CD4-positive, alpha-beta T cell (primary cell): ENCODE measurements around the gene ERC2. TPM values are rescaled to one million over a fixed set of nuclear protein-coding genes. Genes with fewer than 3 reads are reported as not detected.

Source experiments
- ATAC-seq: fragments of 200-7000 bp; cut with Tn5 transposase; one replicate; pipeline ENCODE4 v1.10.0; 2022; ENCODE audit warnings: mild to moderate bottlenecking; ENCODE audit not compliant: poor library complexity
- CTCF ChIA-PET: fragments of 350-600 bp; sonication (Branson Sonifier 250); formaldehyde crosslinking; loops from one replicate; lab custom pipeline; 2021; ENCODE audit warnings: antibody characterized with exemption, inconsistent platforms; lab: Charles Lee
- POLR2A ChIA-PET: fragments of 350-600 bp; sonication (Branson Sonifier 250); formaldehyde crosslinking; loops from one replicate; lab custom pipeline; 2021; ENCODE audit warnings: antibody characterized with exemption, inconsistent platforms; lab: Charles Lee
- DNase-seq, 14 experiments: peaks; one replicate each; pipeline ENCODE4 v3.0.0-alpha.2; 2013 to 2020; ENCODE audit warnings: mixed read lengths in 2 of 14
- H3K27ac ChIP-seq, 2 donors: one replicate each; pipeline versions ENCODE4 v1.5.1 to v1.7.0; 2013; ENCODE audit warnings: low read length in 2 of 2, low read depth in 1 of 2, mild to moderate bottlenecking in 1 of 2
- H3K27me3 ChIP-seq, 2 experiments: 1 replicate in 1 of 2; 2 replicates in 1 of 2; pipeline versions ENCODE4 v1.6.1 to v1.7.0; 2013; ENCODE audit warnings: low read length in 2 of 2, control low read depth in 1 of 2, mild to moderate bottlenecking in 1 of 2, moderate library complexity in 1 of 2; ENCODE audit not compliant: insufficient read depth in 2 of 2, control insufficient read depth in 1 of 2
- H3K36me3 ChIP-seq: one replicate; pipeline ENCODE4 v1.6.1; 2013; ENCODE audit warnings: low read length, control low read depth; ENCODE audit not compliant: insufficient read depth
- H3K4me1 ChIP-seq: one replicate; pipeline ENCODE4 v1.6.1; 2013; ENCODE audit warnings: low read length, control low read depth; ENCODE audit not compliant: insufficient read depth
- H3K4me3 ChIP-seq: one replicate; pipeline ENCODE4 v1.5.1; 2013; ENCODE audit warnings: mild to moderate bottlenecking, low read length, moderate library complexity
- H3K9me3 ChIP-seq, 2 experiments: 1 replicate in 1 of 2; 2 replicates in 1 of 2; pipeline versions ENCODE4 v1.6.1 to v1.7.0; 2013; ENCODE audit warnings: low read length in 2 of 2, mild to moderate bottlenecking in 2 of 2, control low read depth in 1 of 2, moderate library complexity in 1 of 2; ENCODE audit not compliant: control insufficient read depth in 1 of 2, insufficient read depth in 1 of 2
- H3K27ac Mint-ChIP-seq: one replicate; pipeline ENCODE4 v1.8.0; 2020; ENCODE audit warnings: mixed read lengths
- H3K27me3 Mint-ChIP-seq: one replicate; pipeline ENCODE4 v1.8.0; 2021; ENCODE audit warnings: mixed read lengths
- H3K36me3 Mint-ChIP-seq: one replicate; pipeline ENCODE4 v1.8.0; 2021; ENCODE audit warnings: low read depth, mixed read lengths
- H3K4me1 Mint-ChIP-seq: one replicate; pipeline ENCODE4 v1.8.0; 2021; ENCODE audit warnings: low read depth, mixed read lengths
- H3K4me3 Mint-ChIP-seq: one replicate; pipeline ENCODE4 v1.8.0; 2020; ENCODE audit warnings: mild to moderate bottlenecking, mixed read lengths
- H3K9me3 Mint-ChIP-seq: one replicate; pipeline ENCODE4 v1.8.0; 2020; ENCODE audit warnings: mixed read lengths
- intact Hi-C, 2 experiments: fragments of 100-400 bp; cut with DNase I in 1 of 2; cut with micrococcal nuclease in 1 of 2; formaldehyde crosslinking; loops; one replicate each; pipeline versions ENCODE4 v1.15.1 to v1.9.0; 2023 to 2025; cut with DNase I, micrococcal nuclease
- total RNA-seq, 174 experiments: library from RNA in 2 of 174; stranded (reverse) in 2 of 174; gene quantifications; one replicate each; pipeline ENCODE4 v1.2.3 and lab custom pipeline; 2021 to 2026
- TF ChIP-seq, protein P1 (sequence below): fragments of 200-600 bp; IDR thresholded peaks from one replicate; pipeline ENCODE4 v1.8.0; 2022; ENCODE audit warnings: antibody characterized with exemption, mild to moderate bottlenecking

ERC2 gene
- total RNA-seq, 2 experiments from 2014 or later, result not detected

DNA sequence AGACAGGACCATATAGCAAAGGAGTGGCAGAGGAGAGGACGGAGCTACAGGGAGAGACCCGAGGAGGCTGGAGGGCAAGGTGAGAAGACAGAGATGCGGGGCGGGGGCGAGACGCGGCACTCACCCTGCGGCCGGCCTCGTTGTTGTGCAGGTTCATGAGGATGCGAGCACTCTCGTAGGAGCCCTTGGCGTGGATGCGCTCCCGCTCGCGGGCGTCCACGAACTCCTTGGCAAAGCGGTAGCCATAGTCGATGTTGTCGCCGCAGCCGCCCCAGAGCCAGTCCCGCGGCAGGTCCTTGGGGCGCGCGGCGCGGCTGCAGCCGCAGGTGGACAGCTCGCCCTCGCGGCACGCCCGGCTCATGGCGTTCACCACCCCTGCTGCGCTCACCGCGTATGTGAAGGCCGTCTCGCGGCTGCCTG lies 994.0 kb downstream of the ERC2 start:
- ChIA-PET POLR2A (no interaction called here), CTCF (no interaction called here)
- Histone ChIP-seq H3K9me3 (peaks cover 0 to 10% of the 10 kb centered on the region in 2 experiments), H3K27ac (no peak overlapping the region), H3K36me3 (no peaks in the 10 kb centered on the region), H3K4me1 (no peaks in the 10 kb centered on the region), H3K27me3 (peaks cover 1 to 14% of the 10 kb centered on the region in 2 experiments), H3K4me3 (no peak overlapping the region)
- Mint-ChIP-seq H3K4me3 (no peak overlapping the region), H3K27ac (no peak overlapping the region), H3K4me1 (no peaks in the 10 kb centered on the region), H3K9me3 (no peaks in the 10 kb centered on the region), H3K36me3 (no peaks in the 10 kb centered on the region), H3K27me3 (peaks cover 57% of the 10 kb centered on the region)
- TF ChIP-seq, protein P1, sequence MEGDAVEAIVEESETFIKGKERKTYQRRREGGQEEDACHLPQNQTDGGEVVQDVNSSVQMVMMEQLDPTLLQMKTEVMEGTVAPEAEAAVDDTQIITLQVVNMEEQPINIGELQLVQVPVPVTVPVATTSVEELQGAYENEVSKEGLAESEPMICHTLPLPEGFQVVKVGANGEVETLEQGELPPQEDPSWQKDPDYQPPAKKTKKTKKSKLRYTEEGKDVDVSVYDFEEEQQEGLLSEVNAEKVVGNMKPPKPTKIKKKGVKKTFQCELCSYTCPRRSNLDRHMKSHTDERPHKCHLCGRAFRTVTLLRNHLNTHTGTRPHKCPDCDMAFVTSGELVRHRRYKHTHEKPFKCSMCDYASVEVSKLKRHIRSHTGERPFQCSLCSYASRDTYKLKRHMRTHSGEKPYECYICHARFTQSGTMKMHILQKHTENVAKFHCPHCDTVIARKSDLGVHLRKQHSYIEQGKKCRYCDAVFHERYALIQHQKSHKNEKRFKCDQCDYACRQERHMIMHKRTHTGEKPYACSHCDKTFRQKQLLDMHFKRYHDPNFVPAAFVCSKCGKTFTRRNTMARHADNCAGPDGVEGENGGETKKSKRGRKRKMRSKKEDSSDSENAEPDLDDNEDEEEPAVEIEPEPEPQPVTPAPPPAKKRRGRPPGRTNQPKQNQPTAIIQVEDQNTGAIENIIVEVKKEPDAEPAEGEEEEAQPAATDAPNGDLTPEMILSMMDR, result no peak
- DNase-seq, result no peak
- ATAC-seq, result no peak
- intact Hi-C loops, result no loop called here

DNA sequence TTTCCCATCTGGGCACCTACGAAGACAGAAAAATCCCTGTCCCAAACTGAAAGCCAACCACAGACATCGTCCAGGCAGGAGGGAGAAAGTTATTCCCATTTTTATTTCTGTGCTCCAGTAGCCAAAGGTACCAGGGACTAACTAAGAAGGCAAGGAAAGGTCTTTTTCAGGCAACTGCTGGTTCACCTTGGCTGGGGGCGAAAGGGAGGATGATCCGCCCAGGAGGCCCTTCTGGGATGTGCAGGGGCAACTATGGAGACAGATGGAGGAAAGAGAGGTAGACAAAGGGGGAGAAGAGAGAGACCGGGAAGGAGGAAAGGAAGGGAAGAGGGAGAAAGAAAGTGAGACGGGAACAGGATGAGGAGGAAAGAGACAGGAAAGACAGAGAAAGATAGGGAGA lies 994.5 kb downstream of the ERC2 start:
- H3K27me3 ChIP-seq, result peaks cover 0 to 13% of the 10 kb centered on the region in 2 experiments

DNA sequence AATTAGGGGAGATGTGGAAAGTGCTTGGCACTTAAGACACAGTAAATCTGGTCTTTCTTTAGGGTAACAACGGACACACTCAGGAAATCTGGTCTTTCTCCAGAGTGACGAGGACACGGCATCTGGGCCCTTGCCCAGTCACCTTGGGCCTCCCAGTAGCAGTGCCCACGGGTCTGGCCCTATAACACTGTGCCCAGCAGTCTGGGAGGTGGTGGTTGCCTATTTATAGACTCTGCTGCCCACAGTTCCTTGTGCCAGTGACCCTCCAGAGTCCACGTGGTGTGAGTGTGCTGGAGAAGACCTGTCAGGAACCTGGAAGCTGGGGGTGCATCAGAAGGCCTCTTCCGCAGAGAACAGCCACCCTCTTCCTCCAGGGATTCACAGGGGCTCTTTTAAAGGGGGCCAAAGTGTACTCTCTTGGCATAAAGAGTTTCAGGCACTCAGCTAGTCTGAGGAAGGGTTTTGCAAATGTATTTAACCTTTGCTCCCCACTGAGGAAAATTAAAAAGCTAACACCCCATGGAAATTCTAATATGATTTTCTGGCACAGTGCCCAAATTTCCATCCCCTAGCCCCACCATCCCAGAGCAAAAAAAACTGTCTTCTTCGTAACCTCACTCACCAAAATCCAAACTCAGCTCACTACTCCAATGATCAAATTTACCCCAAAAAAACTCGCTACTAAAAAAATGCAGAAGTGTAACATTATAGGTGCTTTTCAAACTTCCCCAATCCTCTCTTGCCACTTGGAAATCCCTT lies 996.6 kb downstream of the ERC2 start:
- no peak for DNase-seq
- Histone ChIP-seq H3K9me3 (peaks cover 0 to 10% of the 10 kb centered on the region in 2 experiments), H3K27ac (no peak overlapping the region), H3K36me3 (no peaks in the 10 kb centered on the region), H3K27me3 (peaks cover 0 to 13% of the 10 kb centered on the region in 2 experiments), H3K4me3 (no peak overlapping the region), H3K4me1 (no peaks in the 10 kb centered on the region)
- CTCF ChIA-PET, result no interaction called here
- TF ChIP-seq, protein P1, result no peak
- H3K27me3 Mint-ChIP-seq, result peaks cover 34% of the 10 kb centered on the region
- H3K36me3 Mint-ChIP-seq, result no peaks in the 10 kb centered on the region
- H3K4me1 Mint-ChIP-seq, result no peaks in the 10 kb centered on the region
- intact Hi-C loops, result no loop called here
- no peak for ATAC-seq
- H3K9me3 Mint-ChIP-seq, result no peaks in the 10 kb centered on the region
- POLR2A ChIA-PET, result no interaction called here
- H3K27ac Mint-ChIP-seq, result no peak overlapping the region
- H3K4me3 Mint-ChIP-seq, result no peak overlapping the region

More for the DNA sequence above, 994.5 kb downstream of the ERC2 start:
- TF ChIP-seq, protein P1, result no peak
- H3K4me1 ChIP-seq, result no peaks in the 10 kb centered on the region
- H3K27ac Mint-ChIP-seq, result no peak overlapping the region
- no peaks in the 10 kb centered on the region for H3K9me3 Mint-ChIP-seq
- H3K36me3 ChIP-seq, result no peaks in the 10 kb centered on the region
- H3K4me3 ChIP-seq, result no peak overlapping the region
- no peak for DNase-seq
- H3K9me3 ChIP-seq, result peaks cover 0 to 10% of the 10 kb centered on the region in 2 experiments
- no peaks in the 10 kb centered on the region for H3K4me1 Mint-ChIP-seq
- ATAC-seq, result no peak
- intact Hi-C loops, result no loop called here
- peaks cover 55% of the 10 kb centered on the region for H3K27me3 Mint-ChIP-seq
- H3K27ac ChIP-seq, result no peak overlapping the region
- no peaks in the 10 kb centered on the region for H3K36me3 Mint-ChIP-seq
- POLR2A ChIA-PET, result no interaction called here
- no peak overlapping the region for H3K4me3 Mint-ChIP-seq
- CTCF ChIA-PET, result no interaction called here
